Activated CD4-positive, alpha-beta T cell treated with anti-CD3 and anti-CD28 coated beads, Interleukin-2, amount 50 U/mL, for 48 hours (primary cell): Measurements from ENCODE around the gene SCN11A.
A peak's percentile ranks its signal among the peaks of the same experiment; 100 is the strongest.

Experiments used
- DNase-seq, 2 experiments: peaks; one replicate each; pipeline ENCODE4 v3.0.0-alpha.2; 2020

Gene SCN11A

DNA sequence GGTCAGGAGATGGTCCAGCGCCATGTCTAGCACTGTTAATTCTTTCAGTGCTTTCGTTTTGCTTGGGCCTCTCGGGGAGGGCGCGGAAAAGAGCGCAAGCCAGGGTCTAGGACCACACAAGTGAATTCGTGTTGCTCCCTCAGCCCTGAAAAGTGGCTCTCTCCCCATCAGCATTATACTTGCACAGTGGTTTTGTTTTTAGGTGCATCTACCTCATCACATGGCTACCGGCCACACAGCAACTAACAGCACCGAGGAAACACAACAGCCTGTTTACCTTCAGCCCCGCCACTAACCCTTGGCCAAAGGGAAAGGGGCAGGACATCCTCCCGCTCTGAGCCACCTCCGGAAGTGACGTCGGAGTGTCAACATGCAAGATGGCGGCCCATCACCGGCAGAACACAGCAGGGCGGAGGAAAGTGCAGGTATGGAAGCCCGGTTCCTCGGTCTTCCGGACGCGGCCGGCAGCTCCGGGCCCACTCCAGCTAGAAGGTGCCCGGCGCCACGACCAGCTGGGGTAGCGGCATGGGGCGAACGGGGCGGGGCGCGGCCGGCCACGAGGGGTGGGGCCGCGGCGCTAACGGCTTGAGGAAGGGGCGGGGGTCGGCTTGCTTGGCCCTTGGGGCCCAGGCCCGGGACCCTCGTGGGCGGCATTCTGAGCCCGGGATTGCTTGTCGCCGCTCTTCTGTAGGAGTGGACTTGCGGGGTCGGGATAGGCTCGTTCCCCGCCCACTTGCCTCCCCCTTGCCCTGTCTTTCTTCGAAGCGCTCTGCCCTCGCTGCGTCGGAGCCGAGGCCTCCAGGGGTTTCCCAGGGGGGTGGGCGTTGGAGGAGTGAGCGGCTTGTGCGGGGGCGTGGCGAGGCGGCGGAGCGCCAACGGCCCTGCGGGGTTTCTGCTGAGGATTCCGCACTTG lies at the start of gene SCN11A, which contains the start of gene WDR48:
Gene SCN11A, minus strand, starts transcription at position 296 of the 913 bp plus-strand sequence. CDS start 101,582 bp downstream, outside the sequence.
Gene WDR48, plus strand, starts transcription at position 368 of the 913 bp plus-strand sequence. Its CDS starts 10 bp downstream, at position 378.
- DNase-seq = peak; percentile 94 to 95

DNA sequence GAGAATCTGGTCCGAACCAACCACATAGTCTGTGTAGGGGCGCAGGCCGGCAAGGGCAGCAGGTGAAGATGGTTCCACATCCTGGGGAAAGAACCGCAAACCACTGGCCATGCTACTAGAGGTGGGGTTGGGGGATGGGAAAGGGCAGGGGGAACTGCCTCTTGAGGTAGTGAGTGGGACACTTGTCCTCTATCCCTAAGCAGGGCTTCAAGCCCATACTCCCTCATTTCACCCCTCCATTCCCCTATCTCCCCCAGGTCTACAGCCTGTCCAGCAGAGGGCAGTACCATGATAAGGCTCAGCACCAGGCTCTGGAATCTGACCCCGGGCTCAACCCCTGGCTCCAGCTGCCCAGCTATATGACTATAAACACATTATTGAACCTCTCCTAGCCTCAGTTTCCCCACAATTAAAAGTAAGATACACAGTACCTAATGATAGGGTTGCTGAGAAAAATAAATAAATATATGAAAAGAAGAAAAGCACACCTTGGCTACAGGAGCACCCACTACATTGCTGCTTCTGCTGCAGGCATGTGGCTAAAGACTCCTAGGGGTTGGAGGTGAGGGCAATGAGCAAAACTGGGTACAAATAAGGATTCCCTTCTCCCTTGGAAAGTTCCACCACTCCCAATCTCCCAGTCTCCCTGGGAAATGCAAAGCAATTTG lies 49.4 kb upstream of the SCN11A start:
- DNase-seq = peak; percentile 47 to 54

DNA sequence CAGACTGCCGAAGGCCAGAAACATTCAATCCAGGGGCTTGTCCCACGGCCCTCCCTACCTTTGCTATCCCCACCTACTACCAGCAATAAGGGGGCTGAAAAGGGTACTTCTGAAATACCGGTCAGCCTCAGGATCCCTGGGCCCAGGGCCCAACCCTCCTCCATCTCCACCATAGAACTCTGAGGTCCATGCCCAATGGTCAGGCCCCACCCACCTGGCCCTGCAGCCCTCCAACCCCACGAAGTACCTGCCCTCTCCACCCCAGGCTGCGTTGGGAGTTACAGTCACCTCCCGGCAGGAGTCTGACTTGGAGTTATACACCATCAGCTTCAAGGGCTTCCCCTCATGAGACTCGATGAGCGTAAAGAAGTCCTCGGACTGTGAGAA lies 48.7 kb upstream of the SCN11A start:
- no peak for DNase-seq

DNA sequence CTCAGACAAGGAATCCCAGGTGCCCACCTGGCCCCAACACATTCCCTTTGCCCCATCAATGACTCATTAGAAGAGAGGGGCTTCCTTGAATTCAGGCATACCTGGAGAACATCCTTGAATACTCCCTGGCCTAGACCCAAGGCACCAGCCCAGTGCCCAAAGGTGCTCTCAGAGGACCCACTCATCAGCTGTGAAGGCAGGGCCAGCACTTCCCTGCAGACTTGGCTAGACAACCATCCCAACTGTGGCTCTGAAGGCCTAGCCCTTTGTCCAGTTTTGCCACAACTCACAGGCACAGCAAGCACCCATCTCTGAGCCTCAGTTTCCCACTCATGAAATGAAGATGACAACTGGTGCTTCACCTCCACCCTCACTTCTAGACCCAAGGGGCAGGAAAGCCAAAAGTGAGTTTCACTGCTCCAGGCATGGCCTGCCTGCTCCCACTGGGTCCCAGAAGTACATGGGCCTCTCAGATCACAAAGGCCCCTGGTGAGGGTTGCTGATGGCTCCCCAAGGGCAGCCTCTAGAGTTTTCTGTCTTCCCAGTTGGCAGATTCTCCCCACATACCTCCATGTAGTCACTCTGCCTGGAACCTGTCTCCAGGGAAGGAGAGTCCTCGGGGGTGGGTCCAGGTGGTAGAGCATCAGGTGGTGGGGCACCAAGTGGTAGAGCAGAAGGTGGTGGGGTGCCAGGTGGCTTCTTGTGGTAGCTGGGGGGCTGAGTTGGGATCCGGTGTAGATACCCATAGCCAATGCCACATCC lies 48.2 kb upstream of the SCN11A start:
- no peak for DNase-seq

DNA sequence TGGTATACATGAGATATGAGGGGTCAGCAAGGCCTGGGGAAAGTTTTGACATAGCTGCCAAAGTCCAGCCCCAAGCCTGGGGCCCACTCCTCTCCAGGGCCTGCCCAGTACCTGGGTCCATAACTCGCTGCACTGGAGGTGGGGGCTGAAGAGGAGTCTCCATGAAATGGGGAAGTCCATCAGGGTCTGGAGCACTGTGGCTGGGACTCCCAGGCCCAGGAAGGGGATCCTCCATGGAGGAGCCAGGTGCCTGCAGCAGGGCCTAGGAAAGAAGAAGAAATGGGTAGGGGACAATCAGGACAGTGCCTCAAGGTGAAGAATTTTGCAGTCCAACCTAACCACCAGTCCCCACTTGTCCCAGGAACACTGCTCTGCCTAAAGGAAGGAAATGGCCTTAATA lies 47.5 kb upstream of the SCN11A start:
- no peak for DNase-seq

DNA sequence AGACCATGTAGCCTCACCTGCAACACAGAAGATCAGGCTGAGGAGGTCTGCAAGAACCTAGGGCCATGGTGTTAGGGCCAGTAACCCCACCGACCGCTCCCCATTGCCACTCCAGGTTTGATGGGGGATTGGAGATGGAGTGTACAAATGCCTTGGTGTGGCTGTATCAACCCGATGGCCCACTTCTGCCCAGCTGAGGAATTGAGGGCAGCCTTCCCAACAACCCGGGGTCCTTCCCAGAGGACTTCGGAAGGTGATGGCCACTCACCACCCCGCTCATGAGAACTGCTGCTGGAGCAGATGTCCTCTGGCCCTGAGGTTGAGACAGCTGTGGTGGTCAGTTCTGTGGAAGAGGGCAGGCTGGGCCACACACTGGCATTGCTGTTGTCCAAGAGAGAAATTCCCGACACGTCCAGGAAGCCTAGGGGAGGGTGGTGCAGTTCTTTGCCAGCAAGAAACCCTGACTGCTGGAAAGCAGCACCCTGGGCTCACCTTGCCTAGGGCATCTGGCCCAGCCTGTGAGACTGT lies 46.8 kb upstream of the SCN11A start:
- DNase-seq = no peak

DNA sequence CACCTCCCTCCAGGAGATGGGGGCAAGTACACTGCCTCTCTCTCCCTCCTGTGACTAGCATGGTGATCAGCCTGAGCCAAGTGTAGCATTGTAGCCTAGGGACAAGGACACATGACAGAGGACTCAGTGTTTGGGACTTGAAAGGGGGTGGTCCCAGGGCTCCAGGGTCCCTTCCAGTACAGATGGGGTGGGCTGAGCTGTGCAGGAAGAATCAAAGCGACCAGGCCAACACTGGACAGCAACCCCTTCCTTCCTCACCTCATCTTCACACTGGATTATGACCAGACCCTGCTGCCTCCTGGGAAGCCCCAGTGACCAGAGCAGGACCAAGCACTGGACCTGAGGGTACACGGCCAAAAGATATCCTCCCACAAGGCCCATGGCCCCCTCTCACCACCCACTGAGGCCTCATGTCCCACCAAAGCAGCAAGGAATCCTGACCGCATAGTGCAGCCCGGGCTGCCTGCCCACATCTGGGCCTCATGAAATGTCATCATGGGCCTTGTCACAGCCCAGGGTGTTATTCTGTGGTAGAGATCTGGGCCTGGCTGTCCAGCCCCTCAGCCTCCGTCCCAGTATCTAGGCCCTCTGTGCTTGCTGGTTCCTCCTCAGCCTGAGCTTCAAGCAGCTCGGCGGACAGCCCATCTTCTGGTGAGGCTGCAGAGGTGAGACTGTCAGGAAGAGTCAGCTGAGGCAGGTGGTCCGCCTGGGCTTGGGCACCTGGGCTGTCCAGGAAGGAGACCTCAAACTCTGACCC lies 46.1 kb upstream of the SCN11A start:
- no peak for DNase-seq

DNA sequence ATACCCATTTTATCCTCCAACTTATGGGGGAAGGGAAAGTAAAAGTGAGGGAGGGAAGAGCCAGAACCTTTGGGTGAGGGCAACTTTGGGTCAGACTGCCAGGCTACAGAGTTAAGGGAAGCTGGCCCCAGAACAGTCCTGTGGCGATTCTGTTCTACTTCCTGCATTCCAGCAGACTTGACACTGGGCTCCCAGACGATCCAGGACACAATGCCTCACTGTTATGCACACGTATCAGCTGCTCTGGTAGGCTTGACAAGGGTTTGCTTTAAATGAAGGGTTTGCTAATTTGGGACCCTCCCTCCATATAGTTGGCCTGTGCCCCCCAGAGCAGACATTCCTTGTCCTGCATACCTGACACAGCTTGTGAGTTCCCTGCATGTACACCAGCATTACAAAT lies 45.0 kb upstream of the SCN11A start:
- DNase-seq = no peak

DNA sequence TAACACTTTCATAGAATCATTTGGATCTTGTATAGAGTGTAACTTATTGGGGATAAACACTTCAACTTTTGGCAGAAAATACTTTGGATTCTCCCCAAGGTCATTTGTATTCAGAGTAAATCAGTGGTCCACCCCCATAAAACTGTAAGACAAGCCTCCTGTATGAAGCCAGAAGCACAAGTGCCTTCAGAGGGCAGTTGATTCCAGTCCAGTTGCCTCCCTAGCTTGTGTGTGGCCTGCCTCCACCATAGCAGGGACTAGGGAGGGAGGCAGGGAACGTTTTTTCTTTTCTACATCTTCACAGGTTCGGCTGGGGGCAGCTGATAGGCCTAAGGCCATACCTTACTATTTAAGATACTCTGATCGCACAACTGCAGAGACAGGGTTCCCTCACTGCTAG lies 44.0 kb upstream of the SCN11A start:
- DNase-seq = no peak

DNA sequence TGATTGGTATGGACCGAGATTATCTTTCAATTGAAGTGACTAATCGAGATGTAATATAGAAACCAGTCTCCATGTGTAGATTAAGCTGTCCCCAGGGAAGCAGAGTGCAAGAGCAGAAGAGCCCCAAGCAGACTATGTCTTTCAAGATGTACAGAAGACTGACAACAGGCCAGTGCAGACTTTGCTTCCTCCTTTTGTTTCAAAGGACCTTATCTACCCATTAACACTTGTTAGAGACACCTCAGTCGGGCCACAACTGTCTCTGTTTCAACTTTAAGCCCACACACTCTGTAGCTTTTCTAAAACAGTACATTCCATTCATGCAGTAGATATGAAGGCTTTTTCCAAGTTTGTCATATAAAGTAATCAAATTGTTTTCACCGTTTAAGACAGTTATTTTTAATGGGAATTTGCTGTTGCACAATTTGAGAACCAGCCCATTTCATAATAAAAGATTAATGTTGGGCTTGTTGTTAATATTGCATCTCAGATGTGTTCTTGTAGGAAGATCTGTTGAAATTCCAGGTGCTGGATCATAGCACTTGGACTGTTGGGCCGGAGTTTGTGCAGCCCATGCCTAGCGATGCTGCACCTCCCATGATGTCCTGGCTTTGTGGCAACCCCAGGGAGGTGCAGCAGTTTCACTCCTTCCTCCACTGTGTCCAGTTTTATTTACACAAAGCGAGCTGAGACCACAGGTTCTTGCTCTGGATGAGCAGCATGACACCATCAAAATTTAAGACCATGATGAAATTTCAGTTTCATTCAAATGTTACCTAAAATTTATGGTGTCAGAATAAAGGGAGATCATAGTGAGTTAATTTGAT lies 43.3 kb upstream of the SCN11A start:
- DNase-seq = no peak

DNA sequence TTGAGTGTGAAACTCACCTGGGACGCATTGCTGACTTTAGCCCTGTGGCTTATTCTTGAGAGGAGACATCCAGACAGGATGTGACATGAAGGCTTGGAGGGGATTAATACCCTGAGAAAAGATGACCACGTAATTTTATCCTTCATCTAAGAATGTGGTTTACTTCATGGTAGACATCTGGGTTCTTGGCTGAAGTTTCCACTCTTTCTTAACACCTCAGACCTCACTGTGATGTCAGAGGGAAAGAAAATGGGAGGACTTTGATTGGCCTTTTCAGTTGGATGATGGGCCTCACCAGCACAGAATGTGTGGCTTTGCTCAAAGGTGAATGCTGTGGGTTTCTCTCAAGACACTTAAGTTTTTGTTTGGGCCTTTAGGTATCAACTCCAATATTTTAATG lies 39.2 kb upstream of the SCN11A start:
- no peak for DNase-seq

DNA sequence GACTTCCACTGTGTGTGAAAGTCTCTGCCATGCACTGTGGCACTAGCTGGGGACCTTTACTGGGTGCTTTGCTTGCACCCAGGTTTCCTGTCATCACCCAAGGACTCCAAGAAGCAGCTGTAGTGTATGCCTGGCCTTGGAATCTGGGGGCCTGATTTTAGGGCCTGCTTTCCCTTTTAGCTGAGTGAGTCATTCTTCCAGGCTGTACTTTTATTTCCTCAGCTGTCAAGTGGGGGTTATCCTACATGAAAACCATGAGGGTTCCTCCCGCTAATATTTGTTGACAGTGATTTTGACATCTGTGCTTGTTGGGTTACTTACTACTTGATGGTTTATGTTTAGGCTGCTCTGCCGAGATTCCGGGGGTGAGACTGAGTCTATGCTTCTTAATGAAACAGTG lies 37.1 kb upstream of the SCN11A start:
- no peak for DNase-seq

DNA sequence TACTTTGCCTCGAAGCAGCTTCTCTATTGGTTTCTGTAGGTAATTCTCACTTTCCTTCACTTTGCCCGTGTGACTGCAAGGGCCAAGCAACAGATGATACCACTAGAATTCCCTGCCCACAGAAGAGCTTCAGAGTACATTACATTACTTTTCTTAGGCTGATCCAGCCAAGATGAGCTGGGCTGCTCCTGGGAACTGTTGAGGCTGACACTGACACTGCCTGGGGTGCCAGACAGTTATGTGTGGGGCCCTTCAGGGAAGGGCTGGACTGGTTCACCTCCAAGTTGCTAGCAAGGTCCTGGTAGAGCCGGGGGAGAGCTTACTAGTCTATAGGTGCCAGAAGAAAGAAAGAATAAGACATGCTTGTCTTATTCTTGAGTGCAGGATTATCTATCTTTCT lies 36.7 kb upstream of the SCN11A start:
- no peak for DNase-seq

DNA sequence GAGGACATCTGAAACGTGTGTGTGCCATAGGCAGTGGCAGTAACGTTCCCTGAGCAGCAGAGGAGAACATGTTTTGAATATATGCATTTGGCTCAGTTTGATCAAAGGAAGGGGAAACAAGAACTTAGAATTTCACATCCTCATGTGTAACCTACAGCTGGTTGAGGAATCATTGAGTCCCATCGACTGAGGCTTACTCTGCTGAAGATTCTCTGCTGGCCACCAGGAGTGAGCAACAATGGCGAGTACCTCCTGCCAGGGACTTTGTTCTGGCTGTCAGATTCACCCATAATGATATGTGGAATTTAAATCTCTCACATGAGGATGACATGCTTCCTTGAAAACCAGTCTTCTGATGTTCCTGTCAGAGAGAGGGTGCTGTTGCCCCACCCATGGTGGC lies 34.4 kb upstream of the SCN11A start:
- no peak for DNase-seq

DNA sequence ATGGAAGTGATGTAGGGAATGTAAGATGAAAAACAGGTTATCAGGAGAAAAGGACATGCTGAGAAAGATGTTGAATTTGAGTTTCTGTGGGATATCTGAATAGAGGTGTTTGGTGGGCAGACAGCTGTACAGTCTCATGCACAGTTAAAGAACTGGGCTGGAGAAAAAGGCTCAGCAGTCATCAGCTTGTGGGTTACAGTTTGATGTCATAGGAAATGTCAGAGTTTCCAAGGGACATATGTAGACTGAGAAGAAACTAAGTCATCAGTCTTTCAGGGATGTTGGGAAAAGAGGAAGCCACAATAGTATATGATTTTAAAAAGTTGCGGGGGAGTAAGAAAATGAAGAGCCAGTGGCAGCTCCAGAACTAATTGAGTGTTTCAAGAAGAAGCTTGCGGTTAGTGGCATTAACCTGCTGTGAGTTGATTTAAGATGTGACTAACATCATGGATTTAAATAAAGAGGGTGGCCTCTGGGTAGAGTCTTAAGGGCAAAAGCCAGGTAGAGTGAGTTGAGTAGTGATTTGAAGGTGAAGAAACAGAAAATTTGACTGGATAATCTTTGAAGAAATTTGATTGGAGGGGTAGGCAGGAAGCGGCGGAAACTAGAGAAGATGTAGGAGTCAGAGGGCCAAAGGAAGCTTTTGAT lies 31.0 kb upstream of the SCN11A start:
- DNase-seq = no peak

DNA sequence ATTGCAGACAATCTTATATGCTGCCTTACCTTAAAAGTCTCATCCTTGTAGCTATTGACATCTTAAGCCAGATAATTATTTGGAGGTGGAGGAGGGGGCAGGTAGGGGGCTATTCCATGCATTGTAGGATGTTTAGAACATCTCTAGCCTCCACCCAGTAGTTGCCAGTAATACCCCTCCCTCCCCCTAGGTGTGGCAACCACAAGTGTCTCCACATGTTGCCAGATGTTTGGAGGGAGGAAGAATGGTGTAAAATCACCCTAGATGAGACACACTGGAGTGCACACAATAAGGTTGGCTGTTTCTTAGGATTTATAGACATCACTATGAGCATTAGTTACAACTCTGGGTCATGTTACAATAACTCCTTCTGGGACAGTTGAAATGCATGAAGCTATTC lies 28.3 kb upstream of the SCN11A start:
- no peak for DNase-seq

DNA sequence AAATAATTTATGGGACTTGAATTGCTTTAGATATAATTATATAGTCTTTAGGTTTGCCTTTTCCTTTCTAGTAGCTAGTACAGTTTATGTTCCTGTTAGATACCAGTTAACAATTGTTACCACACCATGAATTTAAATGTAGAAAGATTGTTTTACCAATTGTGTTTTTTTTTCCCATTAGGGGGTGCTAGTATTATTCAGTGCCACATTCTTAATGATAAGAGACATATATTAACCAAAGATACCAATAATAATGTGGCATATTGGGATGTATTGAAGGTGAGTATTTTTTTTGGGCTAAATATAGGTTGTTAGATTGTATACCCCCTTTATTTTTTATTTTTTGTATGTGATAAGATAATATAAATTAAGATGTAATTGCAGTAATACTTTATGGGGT lies 27.8 kb upstream of the SCN11A start:
- DNase-seq = no peak

DNA sequence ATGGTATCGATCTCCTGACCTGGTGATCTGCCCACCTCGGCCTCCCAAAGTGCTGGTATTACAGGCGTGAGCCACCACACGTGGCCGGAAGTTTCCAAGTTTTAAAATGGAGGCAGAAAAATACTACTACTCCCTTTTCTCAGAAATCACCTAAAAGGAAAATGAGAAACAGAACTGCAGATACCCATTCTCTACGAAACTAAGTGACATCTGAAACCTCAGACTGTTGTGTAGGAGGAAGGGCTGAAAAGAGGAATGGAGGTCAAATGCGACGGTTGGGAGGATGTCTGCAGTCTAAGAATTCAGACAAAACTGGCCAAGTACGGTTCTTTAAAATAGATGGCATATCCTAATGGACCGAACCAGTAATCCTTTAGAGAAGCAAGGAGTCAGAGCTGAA lies 24.2 kb upstream of the SCN11A start:
- DNase-seq = no peak

DNA sequence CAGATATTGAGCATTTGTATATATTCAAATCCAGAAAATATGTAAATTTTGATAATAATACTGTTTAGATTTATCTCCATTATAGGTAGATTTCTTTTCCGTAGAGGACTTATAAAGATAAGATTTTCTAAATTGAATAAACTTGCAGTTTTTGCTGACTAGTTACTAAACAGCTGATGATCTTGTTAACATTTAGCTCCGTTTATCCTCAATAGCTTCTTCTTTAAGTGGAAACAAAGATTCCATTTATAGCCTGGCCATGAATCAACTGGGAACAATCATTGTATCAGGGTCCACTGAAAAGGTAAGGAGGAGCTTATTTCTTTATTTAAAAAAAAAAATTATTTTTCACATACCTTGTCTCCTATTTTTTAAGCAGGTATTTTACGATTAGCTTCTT lies 16.8 kb upstream of the SCN11A start:
- no peak for DNase-seq

DNA sequence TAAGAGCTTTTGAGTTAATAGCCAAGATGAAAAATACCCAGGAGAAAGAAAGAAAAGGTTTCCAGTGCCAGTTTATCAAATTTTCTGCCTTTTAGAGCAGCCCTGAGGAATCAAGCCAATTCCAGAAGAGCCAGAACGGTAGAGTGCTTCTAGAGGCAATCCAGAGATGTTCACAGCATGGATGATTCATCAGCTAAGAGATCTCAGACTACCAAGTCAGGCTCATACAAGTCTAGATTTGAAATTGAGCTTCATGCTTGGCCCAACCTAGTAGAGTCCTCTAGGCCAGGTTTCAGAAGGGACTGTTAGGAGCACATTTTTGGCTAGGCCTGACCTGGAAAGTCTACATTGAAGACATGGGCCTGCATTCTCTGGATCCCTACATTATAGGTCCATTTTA lies 15.5 kb upstream of the SCN11A start:
- DNase-seq = no peak

DNA sequence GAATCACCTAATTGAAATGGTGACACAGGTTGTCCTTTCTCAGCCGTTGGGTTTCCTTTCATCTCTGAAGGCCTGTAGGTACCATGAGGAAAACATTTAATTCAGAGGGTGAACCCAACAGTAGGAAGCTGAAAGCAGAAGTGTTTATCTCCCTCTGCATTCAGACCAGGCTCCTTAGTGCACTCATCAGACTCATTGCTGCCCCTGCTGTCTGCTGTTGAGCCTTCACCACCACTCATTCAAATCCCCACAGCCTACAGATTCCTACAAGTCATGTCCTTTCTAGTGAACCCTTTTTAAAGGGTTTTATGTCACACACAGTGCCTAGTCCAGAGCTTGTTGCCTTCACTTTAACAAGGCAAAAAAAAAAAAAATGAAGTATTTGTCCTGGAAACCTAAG lies 13.5 kb upstream of the SCN11A start:
- DNase-seq = peak in 1 of 2 experiments; percentile 30
